BJ (cell line): ENCODE measurements around the gene CERS1. TPM values are rescaled to one million over a fixed set of nuclear protein-coding genes. Genes with fewer than 3 reads are reported as not detected.

Experiments used
- CTCF ChIA-PET: fragments of 350-600 bp; formaldehyde crosslinking; extraction: SDS; loops from one replicate; lab custom pipeline; 2021; ENCODE audit warnings: antibody characterized with exemption, inconsistent platforms; lab: Yijun Ruan, JAX
- POLR2A ChIA-PET: fragments of 300-600 bp; sonication (Branson Sonifier 250); formaldehyde crosslinking; extraction: SDS; loops from one replicate; lab custom pipeline; 2021; ENCODE audit warnings: antibody characterized with exemption; lab: Charles Lee
- DNase-seq: peaks from one replicate; pipeline ENCODE4 v3.0.0-alpha.2; 2011; ENCODE audit warnings: low read depth
- H3K27me3 ChIP-seq: 2 replicates; pipeline ENCODE4 v1.6.0; 2011; ENCODE audit warnings: low read length; ENCODE audit not compliant: control insufficient read depth, insufficient read depth
- H3K36me3 ChIP-seq: 2 replicates; pipeline ENCODE4 v1.5.1; 2011; ENCODE audit warnings: low read length; ENCODE audit not compliant: control insufficient read depth, insufficient read depth
- H3K4me3 ChIP-seq: 2 replicates; pipeline ENCODE4 v1.5.1; 2011; ENCODE audit warnings: low read depth, mild to moderate bottlenecking, control low read depth, low read length
- polyA plus RNA-seq: library from polyadenylated mRNA; depleted of rRNA; stranded (reverse); fragments of >200 nt; gene quantifications from 2 replicates; pipeline ENCODE4 v1.2.3, GENCODE V29; 2011
- TF ChIP-seq, protein P1 (sequence below): IDR thresholded peaks from 2 replicates; pipeline ENCODE4 v1.5.1; 2011; ENCODE audit warnings: low read depth, mild to moderate bottlenecking, control low read depth, inconsistent platforms, low read length, moderate library complexity; ENCODE audit not compliant: insufficient read depth

The CERS1 gene
- polyA plus RNA-seq, 1 experiment: 0.83 TPM

DNA sequence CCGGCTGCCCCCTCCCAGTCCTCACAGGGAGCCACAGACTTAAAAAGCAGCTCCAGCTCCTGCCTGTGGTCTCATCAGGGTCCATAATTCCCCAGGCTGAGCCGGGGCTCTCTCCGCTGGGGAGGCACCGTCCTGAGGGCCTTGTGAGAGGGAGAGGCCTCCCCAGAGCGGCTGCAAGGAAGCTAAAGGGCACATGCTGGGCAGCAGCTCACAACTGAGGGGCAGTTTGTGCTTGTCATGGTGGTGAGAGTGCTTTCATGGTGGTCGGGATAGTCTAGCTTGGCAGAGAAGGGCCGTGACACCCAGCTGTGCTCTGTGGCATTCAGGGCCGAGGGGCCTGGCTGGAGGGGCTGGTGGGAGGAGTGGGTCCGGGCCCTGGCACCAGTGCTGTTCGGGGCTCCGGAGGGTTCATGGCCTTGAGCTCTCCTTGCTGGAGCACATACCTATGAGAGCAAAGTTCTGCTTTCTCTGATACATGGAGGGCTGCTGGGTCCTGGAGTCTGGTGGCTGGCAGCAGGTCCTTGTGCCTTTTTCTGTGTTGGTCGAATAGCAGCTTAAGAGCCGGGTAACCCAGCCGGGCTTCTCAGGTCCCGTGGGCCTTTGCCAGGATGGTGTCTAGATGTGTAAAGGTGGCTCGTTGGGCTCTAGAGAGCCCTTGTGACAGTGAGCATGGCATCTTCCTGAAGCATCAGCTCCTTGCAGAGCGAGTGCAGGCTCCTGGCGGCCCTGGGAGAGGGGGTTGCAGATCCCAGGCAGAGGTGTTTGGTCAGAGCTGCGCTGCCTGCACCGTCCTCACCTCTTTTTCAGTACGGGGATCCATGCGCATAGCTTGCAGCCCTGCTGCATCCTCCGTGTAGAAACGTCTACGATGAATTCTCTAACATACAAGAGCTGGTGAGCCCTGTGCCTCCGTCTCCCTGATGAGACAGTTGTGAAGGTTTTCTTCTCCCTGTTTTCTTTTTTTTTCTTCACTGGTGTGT is 55.4 kb downstream of the CERS1 start:
- DNase-seq: no peak
- Histone ChIP-seq H3K36me3 (peaks cover 2% of the 10 kb centered on the region; the same call in 1 of the 2 replicates), H3K27me3 (no peaks in the 10 kb centered on the region), H3K4me3 (no peak overlapping the region)
- TF ChIP-seq, protein P1, sequence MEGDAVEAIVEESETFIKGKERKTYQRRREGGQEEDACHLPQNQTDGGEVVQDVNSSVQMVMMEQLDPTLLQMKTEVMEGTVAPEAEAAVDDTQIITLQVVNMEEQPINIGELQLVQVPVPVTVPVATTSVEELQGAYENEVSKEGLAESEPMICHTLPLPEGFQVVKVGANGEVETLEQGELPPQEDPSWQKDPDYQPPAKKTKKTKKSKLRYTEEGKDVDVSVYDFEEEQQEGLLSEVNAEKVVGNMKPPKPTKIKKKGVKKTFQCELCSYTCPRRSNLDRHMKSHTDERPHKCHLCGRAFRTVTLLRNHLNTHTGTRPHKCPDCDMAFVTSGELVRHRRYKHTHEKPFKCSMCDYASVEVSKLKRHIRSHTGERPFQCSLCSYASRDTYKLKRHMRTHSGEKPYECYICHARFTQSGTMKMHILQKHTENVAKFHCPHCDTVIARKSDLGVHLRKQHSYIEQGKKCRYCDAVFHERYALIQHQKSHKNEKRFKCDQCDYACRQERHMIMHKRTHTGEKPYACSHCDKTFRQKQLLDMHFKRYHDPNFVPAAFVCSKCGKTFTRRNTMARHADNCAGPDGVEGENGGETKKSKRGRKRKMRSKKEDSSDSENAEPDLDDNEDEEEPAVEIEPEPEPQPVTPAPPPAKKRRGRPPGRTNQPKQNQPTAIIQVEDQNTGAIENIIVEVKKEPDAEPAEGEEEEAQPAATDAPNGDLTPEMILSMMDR: no peak
- ChIA-PET CTCF (interaction anchor here (1.0 to 1.6 kb wide), 3 partner anchors 8 to 248 kb away, joined by 3 to 4 read pairs (median 3); no protein-coding TSS in a partner anchor), POLR2A (interaction anchor here (0.7 kb wide), 1 partner anchor 252 kb away, joined by 3 read pairs; no protein-coding TSS in a partner anchor)

DNA sequence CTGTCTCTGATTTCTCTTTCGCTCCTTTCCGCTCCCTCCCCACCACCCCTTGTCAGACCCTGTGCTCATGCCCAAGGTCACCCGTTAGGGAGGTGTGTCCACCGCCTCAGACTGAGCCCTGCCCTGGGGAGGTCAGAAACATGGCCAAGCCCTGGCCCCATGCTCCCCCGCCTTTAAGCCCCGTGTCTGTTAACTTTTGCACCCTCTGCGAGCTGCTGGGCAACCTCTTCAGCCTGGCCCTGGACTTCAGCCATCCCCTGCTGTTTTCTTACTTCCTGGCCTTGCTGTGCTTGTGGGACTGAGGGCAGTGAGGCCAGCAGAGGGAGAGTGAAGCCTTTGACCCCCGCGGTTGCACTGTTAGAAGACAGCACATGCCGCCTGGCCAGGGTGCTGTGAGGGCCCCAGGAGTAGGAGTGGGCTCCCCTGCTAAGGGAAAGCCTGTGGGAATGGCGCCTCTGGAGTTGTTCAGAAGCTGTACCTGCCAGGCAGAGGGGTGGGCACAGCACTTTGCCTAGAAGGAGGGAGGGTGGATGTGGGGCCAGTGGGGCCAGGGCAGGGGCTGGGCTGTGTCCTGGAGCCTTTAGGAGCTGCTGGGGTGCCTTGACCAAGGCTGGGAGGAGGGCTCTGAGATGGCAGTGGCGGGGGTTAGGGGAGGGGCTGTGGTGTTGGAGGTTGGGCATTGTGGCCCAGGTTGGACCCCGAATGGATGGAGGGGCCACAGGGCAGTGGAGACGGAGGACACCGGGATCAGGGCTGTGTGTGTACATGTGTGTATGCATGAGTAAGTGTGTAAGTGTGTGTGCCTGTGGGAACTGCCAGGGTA is 56.3 kb downstream of the CERS1 start:
- CTCF ChIA-PET: interaction anchor here (1.0 to 6.2 kb wide), 4 partner anchors 7 to 248 kb away, joined by 3 to 47 read pairs (median 4); no protein-coding TSS in a partner anchor

DNA sequence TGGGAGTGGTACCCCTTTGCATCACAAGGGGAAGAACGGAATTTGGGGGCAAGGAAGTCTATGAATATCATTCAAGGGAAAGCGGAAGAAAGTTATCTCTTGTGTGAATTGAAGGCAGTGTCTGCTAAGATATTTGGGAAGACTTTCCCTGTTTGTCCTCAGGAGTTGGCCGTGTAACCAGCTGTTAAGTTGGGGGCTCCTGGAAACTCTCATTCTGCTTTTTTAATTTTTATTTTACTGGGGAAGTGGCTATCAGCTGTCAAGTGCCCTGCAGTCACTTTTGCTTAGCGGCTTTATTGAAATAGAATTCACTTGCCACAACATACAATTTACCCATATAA is 61.3 kb downstream of the CERS1 start:
- ChIA-PET POLR2A (no interaction called here), CTCF (interaction anchor here (1.6 to 6.2 kb wide), 3 partner anchors 13 to 240 kb away, joined by 4 to 47 read pairs (median 7); no protein-coding TSS in a partner anchor)
- H3K4me3 ChIP-seq: peak overlapping the region; percentile 86
- no peaks in the 10 kb centered on the region for H3K36me3 ChIP-seq
- DNase-seq: no peak
- TF ChIP-seq, protein P1: no peak
- no peaks in the 10 kb centered on the region for H3K27me3 ChIP-seq

More for the DNA sequence above, 56.3 kb downstream of the CERS1 start:
- Histone ChIP-seq H3K27me3 (no peaks in the 10 kb centered on the region), H3K36me3 (peaks cover 1% of the 10 kb centered on the region; the same call in 1 of the 2 replicates), H3K4me3 (no peak overlapping the region)
- no peak for DNase-seq
- TF ChIP-seq, protein P1: no peak
- POLR2A ChIA-PET: no interaction called here

DNA sequence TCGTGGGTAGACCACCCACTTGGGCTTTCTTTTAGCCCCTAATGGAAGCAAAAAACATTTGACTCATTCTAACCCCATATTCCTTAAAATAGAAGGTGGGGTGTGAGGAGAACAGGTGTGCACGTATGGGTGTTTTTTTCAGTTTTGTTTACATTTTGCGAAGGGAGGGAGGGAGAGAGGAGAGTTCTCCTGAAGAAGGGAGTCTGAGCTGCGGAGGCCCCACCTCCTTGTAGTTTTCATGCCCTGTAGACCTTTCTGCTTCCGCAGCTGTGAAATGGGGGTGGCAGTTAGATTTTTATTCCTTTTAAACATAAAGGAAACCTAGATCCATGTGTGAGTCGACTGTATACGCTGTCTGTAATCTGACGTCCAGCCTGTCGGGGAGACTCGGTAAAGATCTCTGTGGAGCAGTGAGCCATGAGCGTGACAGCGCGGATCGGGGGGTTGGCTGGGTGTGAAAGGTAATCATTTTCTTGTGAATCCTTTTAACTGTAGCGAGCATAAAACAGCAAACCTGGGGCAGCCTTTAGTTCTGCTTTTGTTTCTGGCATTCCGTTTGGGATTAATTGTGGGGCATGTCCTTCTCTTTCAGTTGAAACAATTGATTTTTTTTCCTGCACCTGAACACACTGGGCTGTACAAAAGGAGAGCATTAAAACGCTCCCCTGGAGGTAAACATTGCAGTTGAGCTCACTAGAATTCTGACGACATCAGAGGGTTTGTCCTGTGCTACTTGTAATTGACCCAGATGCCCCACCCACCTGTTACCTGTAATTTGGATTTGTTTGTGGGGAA is 61.9 kb downstream of the CERS1 start:
- POLR2A ChIA-PET: no interaction called here
- CTCF ChIA-PET: interaction anchor here (0.6 to 6.2 kb wide), 4 partner anchors 14 to 240 kb away, joined by 4 to 47 read pairs (median 6); no protein-coding TSS in a partner anchor
- DNase-seq: no peak
- Histone ChIP-seq H3K4me3 (peak overlapping the region; percentile 86), H3K36me3 (no peaks in the 10 kb centered on the region), H3K27me3 (no peaks in the 10 kb centered on the region)
- TF ChIP-seq, protein P1: no peak
